Measurements from ENCODE around the gene BBS1.

GRCh38 chr11:66567787-66568123, 57.3 kb downstream of the BBS1 start:
- TF ChIP-seq CTCF (conservative IDR thresholded peaks at IDR 0.05) (no peak), EZH2 (IDR thresholded peaks at IDR 0.05; ENCODE audit: low read depth) (no peak)

Data from PC-9 (cell line).